ENCODE measurements around the gene LAMA1.

The LAMA1 gene

DNA sequence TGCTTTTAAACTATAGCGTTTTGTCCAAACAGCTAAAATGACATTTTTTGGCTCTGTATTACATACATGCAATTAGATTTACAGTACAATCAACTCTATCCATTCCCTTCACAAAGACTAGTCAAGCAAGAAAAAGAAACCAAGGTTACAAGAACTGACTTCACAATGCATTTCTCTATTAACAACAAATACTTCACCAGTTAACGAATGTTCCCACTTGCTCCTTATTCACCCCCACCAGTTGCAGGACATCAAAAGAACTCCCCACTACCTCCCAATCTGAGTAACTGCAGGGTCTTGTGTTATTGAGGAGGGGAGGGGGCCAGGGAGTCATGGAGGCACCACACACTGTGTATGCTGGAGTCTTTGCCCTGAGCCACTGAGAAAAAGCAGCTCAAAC lies 34.9 kb downstream of the LAMA1 start:
- no peak overlapping the region for H3K27ac ChIP-seq (ENCODE audit: low read length)
- no peaks in the 10 kb centered on the region for H3K9me2 ChIP-seq (replicated peaks; ENCODE audit: insufficient read depth, low read length)
- H3K9ac ChIP-seq (ENCODE audit: low read length) = no peak overlapping the region
- H3K36me3 ChIP-seq (replicated peaks; ENCODE audit: insufficient read depth, low read length) = no peaks in the 10 kb centered on the region
- H3K4me2 ChIP-seq (ENCODE audit: low read depth, low read length) = no peak overlapping the region
- no peak overlapping the region for H2AFZ ChIP-seq (ENCODE audit: low read length)
- TF ChIP-seq, protein P1, sequence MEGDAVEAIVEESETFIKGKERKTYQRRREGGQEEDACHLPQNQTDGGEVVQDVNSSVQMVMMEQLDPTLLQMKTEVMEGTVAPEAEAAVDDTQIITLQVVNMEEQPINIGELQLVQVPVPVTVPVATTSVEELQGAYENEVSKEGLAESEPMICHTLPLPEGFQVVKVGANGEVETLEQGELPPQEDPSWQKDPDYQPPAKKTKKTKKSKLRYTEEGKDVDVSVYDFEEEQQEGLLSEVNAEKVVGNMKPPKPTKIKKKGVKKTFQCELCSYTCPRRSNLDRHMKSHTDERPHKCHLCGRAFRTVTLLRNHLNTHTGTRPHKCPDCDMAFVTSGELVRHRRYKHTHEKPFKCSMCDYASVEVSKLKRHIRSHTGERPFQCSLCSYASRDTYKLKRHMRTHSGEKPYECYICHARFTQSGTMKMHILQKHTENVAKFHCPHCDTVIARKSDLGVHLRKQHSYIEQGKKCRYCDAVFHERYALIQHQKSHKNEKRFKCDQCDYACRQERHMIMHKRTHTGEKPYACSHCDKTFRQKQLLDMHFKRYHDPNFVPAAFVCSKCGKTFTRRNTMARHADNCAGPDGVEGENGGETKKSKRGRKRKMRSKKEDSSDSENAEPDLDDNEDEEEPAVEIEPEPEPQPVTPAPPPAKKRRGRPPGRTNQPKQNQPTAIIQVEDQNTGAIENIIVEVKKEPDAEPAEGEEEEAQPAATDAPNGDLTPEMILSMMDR (IDR thresholded peaks at IDR 0.05; ENCODE audit: low read length) = no peak
- TF ChIP-seq EZH2phosphoT487 (IDR thresholded peaks at IDR 0.05; ENCODE audit: low read length) = no peak
- TF ChIP-seq EZH2 (optimal IDR thresholded peaks at IDR 0.05; ENCODE audit: low read depth, low read length) = no peak
- H3K9me3 ChIP-seq (replicated peaks; ENCODE audit: insufficient read depth, low read length) = no peaks in the 10 kb centered on the region
- H3K4me1 ChIP-seq (ENCODE audit: low read length) = no peaks in the 10 kb centered on the region
- no peak for DNase-seq
- H3K4me3 ChIP-seq (ENCODE audit: low read length) = no peak overlapping the region
- no peaks in the 10 kb centered on the region for H3F3A ChIP-seq (ENCODE audit: insufficient read depth, low read length)
- H3K27me3 ChIP-seq (replicated peaks; ENCODE audit: insufficient read depth, low read length) = no peaks in the 10 kb centered on the region
- no peaks in the 10 kb centered on the region for H4K20me1 ChIP-seq (ENCODE audit: insufficient read depth, low read length)
- H3K79me2 ChIP-seq (ENCODE audit: low read length) = no peaks in the 10 kb centered on the region

DNA sequence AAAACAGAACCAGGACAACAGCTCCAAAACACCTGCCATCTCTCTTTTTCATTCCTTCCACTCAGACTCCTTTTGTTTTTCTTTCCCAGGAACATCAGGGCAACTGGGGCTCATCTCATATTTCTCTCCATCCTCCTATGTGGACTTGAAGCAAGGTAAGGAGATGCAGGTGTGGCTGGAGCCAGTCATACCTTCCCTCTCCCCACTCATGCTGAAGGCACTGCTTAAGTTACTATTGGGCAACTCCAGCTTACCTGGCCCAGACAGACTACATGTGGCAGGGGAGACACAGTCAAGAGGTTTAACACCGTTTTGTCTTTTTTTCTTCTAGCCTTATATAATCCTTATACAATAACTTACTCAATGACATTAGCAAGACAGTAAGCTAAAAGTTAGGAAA lies 38.4 kb downstream of the LAMA1 start:
- H3F3A ChIP-seq (ENCODE audit: insufficient read depth, low read length) = no peaks in the 10 kb centered on the region
- no peaks in the 10 kb centered on the region for H3K79me2 ChIP-seq (ENCODE audit: low read length)
- no peaks in the 10 kb centered on the region for H3K9me3 ChIP-seq (replicated peaks; ENCODE audit: insufficient read depth, low read length)
- no peak overlapping the region for H2AFZ ChIP-seq (ENCODE audit: low read length)
- DNase-seq = no peak
- H3K4me1 ChIP-seq (ENCODE audit: low read length) = no peaks in the 10 kb centered on the region
- H3K36me3 ChIP-seq (replicated peaks; ENCODE audit: insufficient read depth, low read length) = no peaks in the 10 kb centered on the region
- H3K4me3 ChIP-seq (ENCODE audit: low read length) = no peak overlapping the region
- no peaks in the 10 kb centered on the region for H3K9me2 ChIP-seq (replicated peaks; ENCODE audit: insufficient read depth, low read length)
- no peaks in the 10 kb centered on the region for H4K20me1 ChIP-seq (ENCODE audit: insufficient read depth, low read length)
- H3K4me2 ChIP-seq (ENCODE audit: low read depth, low read length) = no peak overlapping the region
- no peak overlapping the region for H3K27ac ChIP-seq (ENCODE audit: low read length)
- no peak for TF ChIP-seq EZH2phosphoT487 (IDR thresholded peaks at IDR 0.05; ENCODE audit: low read length)
- TF ChIP-seq, protein P1 (IDR thresholded peaks at IDR 0.05; ENCODE audit: low read length) = no peak
- no peak for TF ChIP-seq EZH2 (optimal IDR thresholded peaks at IDR 0.05; ENCODE audit: low read depth, low read length)
- H3K9ac ChIP-seq (ENCODE audit: low read length) = no peak overlapping the region
- no peaks in the 10 kb centered on the region for H3K27me3 ChIP-seq (replicated peaks; ENCODE audit: insufficient read depth, low read length)

DNA sequence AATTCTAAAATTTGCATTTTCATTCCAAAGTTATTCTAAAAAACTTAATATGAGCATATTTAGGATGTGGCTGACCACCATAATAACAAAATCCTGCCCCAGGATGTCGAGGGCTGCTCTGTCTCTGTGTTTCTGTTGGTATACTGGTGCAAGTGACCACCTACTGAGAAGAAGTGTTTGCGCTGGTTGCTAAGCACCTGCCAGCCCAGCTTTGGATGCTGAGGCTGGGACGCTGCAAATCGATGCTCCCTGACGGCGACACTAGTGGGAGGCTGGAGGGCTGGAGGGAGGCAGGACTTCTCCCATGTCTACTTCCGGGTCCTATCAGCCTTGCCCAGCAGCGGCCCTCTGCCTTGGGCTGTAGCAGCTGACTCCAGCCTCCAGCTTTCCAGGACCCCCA lies 45.0 kb downstream of the LAMA1 start:
- H4K20me1 ChIP-seq (ENCODE audit: insufficient read depth, low read length) = no peaks in the 10 kb centered on the region
- no peak overlapping the region for H3K27ac ChIP-seq (ENCODE audit: low read length)
- DNase-seq = no peak
- H3K36me3 ChIP-seq (replicated peaks; ENCODE audit: insufficient read depth, low read length) = no peaks in the 10 kb centered on the region
- H2AFZ ChIP-seq (ENCODE audit: low read length) = no peak overlapping the region
- H3K9ac ChIP-seq (ENCODE audit: low read length) = no peak overlapping the region
- no peaks in the 10 kb centered on the region for H3K79me2 ChIP-seq (ENCODE audit: low read length)
- H3K9me2 ChIP-seq (replicated peaks; ENCODE audit: insufficient read depth, low read length) = no peaks in the 10 kb centered on the region
- no peaks in the 10 kb centered on the region for H3F3A ChIP-seq (ENCODE audit: insufficient read depth, low read length)
- no peak overlapping the region for H3K4me3 ChIP-seq (ENCODE audit: low read length)
- H3K4me1 ChIP-seq (ENCODE audit: low read length) = no peaks in the 10 kb centered on the region
- no peaks in the 10 kb centered on the region for H3K27me3 ChIP-seq (replicated peaks; ENCODE audit: insufficient read depth, low read length)
- H3K9me3 ChIP-seq (replicated peaks; ENCODE audit: insufficient read depth, low read length) = no peaks in the 10 kb centered on the region
- no peak overlapping the region for H3K4me2 ChIP-seq (ENCODE audit: low read depth, low read length)
- TF ChIP-seq, protein P1 (IDR thresholded peaks at IDR 0.05; ENCODE audit: low read length) = no peak
- TF ChIP-seq EZH2 (optimal IDR thresholded peaks at IDR 0.05; ENCODE audit: low read depth, low read length) (no peak), EZH2phosphoT487 (IDR thresholded peaks at IDR 0.05; ENCODE audit: low read length) (no peak)

Measured in MM.1S (cell line).